Small intestine (tissue), 7 donors: ENCODE measurements around the gene DES. TPM values are rescaled to one million over a fixed set of nuclear protein-coding genes. Genes with fewer than 3 reads are reported as not detected.

Experiments used
- DNase-seq, 2 donors: peaks; one replicate each; pipeline versions ENCODE4 v3.0.0 to v3.0.0-alpha.2; 2013
- FAIRE-seq: peaks from 2 replicates; lab custom pipeline; 2012; peaks lifted over from hg19 to GRCh38; lab: Jason Lieb, UNC
- H3K27ac ChIP-seq, 3 donors: one replicate each; pipeline ENCODE4 v1.5.1; 2013; ENCODE audit warnings: low read length in 2 of 3, mild to moderate bottlenecking in 2 of 3, control low read depth in 1 of 3, inconsistent platforms in 1 of 3, low read depth in 1 of 3, moderate library complexity in 1 of 3
- H3K27me3 ChIP-seq, 3 donors: one replicate each; pipeline ENCODE4 v1.6.1; 2013; ENCODE audit warnings: low read length in 3 of 3, inconsistent platforms in 1 of 3; ENCODE audit not compliant: control insufficient read depth in 3 of 3, insufficient read depth in 3 of 3
- H3K36me3 ChIP-seq, 3 donors: one replicate each; pipeline ENCODE4 v1.6.1; 2013; ENCODE audit warnings: low read length in 3 of 3, inconsistent platforms in 1 of 3, low read depth in 1 of 3, mild to moderate bottlenecking in 1 of 3, moderate library complexity in 1 of 3; ENCODE audit not compliant: control insufficient read depth in 3 of 3, insufficient read depth in 2 of 3
- H3K4me1 ChIP-seq, 3 donors: one replicate each; pipeline ENCODE4 v1.6.1; 2013; ENCODE audit warnings: low read length in 2 of 3, inconsistent platforms in 1 of 3, low read depth in 1 of 3, mild to moderate bottlenecking in 1 of 3, moderate library complexity in 1 of 3; ENCODE audit not compliant: control insufficient read depth in 3 of 3, insufficient read depth in 2 of 3
- H3K4me3 ChIP-seq, 3 donors: one replicate each; pipeline ENCODE4 v1.5.1; 2013; ENCODE audit warnings: low read length in 3 of 3, control low read depth in 1 of 3, inconsistent platforms in 1 of 3, low read depth in 1 of 3, mild to moderate bottlenecking in 1 of 3, moderate library complexity in 1 of 3
- H3K9me3 ChIP-seq, 2 donors: one replicate each; pipeline ENCODE4 v1.6.1; 2013; ENCODE audit warnings: low read depth in 1 of 2, low read length in 1 of 2; ENCODE audit not compliant: control insufficient read depth in 2 of 2, insufficient read depth in 1 of 2
- WGBS, 3 donors: extraction: QIAGEN DNeasy Blood & Tissue Kit; methylation state at CpG; one replicate each; pipeline ENCODE4 v1.1.7; 2013; 5-methylcytosine and 5-hydroxymethylcytosine counted together
- polyA plus RNA-seq, 4 donors: library from polyadenylated mRNA; stranded (reverse) in 3 of 4; unstranded in 1 of 4; fragments of 200-250 nt in 3 of 4; fragments of 120-200 nt in 1 of 4; gene quantifications; one replicate each; pipeline versions ENCODE4 v1.2.1 to v1.2.3, GENCODE V29; 2013
- donor health status: healthy with polysubstance abuse.
- donor health status: control.
- donor health status: control.
- donor health status: Bipolar disorder and iron deficiency.
- donor health status: healthy.

Gene DES
- polyA plus RNA-seq, 4 donors, result 24.6 to 178 (median 67.4) TPM

DNA sequence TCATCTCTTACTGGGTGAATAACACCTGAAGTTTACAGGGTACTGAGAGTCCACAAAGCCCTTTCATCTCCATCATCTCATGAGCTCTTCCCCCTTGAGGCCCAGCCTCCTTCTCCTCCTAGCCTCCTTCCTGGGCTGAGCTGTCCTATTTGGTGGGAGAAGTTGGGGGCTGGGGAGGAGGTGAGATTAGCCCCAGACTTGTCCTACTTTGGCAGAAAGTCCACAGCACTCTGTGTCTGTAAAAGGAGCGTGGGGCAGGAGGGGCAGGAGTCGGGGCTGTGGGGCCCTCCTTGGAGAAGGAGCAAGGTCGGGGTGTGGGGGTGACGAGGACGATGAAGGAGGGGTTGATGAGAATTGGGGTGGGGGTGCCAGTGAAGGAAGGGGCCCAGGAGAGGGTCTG is 10.0 kb upstream of the DES start:
- no peak for DNase-seq
- 67 to 91% (median 79%) methylated on average over 5 of the region's 5 CpGs for WGBS, 3 donors

DNA sequence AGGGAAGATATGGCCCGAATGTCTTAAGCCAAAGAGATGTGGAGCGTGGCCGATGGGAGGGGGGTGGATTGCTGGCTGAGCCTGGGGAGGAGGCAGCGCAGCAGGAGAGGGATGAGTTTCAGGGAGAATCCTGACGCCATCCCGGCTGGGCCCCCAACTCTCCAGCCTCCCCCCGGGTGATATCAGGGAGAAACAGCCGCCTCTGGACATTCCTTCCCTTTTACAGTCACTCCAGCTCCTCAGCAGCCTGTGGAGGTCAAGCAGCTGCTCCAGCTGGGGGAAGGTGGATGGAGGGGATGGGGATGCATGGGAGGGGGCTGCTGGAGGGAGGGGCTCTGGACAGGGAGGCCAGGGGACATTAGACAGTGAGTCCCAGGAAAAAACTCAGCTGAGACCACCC is 9.5 kb upstream of the DES start:
- FAIRE-seq (no peak), DNase-seq (no peak)
- no peaks in the 10 kb centered on the region for H3K36me3 ChIP-seq
- peaks cover 0 to 2% of the 10 kb centered on the region in 2 donors for H3K9me3 ChIP-seq
- no peaks in the 10 kb centered on the region for H3K4me1 ChIP-seq
- peaks cover 0 to 4% (median 3%) of the 10 kb centered on the region in 3 donors for H3K27me3 ChIP-seq
- H3K27ac ChIP-seq, result peak overlapping the region in 2 of 3 donors; percentile 52 to 60
- H3K4me3 ChIP-seq, result no peak overlapping the region
- WGBS, 3 donors, result 56 to 82% (median 66%) methylated on average over 8 of the region's 8 CpGs

More for the DNA sequence above, 10.0 kb upstream of the DES start:
- no peak overlapping the region for H3K4me3 ChIP-seq
- H3K27ac ChIP-seq, result peak overlapping the region in 2 of 3 donors; percentile 25 to 33
- peaks cover 0 to 3% (median 2%) of the 10 kb centered on the region in 3 donors for H3K27me3 ChIP-seq
- no peak for FAIRE-seq
- no peaks in the 10 kb centered on the region for H3K4me1 ChIP-seq
- no peaks in the 10 kb centered on the region for H3K36me3 ChIP-seq
- H3K9me3 ChIP-seq, result peaks cover 0 to 2% of the 10 kb centered on the region in 2 donors

DNA sequence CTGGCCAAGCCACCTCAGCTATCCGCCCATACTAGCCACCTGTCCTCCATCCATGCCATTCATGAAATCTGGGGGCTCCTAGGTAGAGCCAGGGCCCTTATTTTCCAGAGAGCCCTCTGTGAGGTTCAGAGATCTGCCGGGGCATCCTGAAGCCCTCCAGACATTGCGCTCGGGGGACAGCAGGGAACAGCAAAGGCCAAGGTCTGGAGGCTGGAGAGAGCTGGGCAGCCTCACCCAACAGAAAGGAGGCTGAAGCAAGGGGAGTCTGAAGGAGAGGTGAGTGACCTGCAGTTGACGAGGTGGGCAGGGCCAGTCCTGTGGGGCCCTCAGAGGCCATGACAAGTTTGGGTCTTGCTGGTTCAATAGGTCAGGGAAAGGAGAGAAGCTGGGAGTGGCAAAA is 8.6 kb upstream of the DES start:
- no peak for FAIRE-seq
- no peak for DNase-seq
- Histone ChIP-seq H3K9me3 (peaks cover 0 to 2% of the 10 kb centered on the region in 2 donors), H3K36me3 (no peaks in the 10 kb centered on the region), H3K4me3 (no peak overlapping the region), H3K27me3 (peaks cover 0 to 7% (median 4%) of the 10 kb centered on the region in 3 donors), H3K4me1 (no peaks in the 10 kb centered on the region), H3K27ac (peak overlapping the region in 2 of 3 donors; percentile 52 to 60)
- 88 to 95% (median 88%) methylated on average over 5 of the region's 5 CpGs for WGBS, 3 donors

DNA sequence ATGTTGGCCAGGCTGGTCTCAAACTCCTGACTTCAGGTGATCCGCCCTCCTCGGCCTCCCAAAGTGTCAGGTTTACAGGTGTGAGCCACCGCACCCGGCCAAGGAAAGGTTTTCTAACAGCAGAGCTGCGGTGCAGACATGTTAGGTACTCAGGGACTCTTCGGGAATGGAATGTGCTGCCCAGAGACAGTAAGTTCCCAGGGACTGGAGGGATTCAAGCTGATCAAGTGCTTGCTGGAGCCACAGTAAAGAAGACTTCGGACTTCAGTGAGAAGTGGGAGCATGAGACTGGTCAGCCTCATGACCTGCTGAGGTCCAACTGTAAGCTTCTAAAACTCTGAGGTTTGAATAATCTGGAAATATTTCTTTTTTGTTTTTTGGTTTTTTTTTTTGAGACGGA is 7.8 kb upstream of the DES start:
- no peak for FAIRE-seq

DNA sequence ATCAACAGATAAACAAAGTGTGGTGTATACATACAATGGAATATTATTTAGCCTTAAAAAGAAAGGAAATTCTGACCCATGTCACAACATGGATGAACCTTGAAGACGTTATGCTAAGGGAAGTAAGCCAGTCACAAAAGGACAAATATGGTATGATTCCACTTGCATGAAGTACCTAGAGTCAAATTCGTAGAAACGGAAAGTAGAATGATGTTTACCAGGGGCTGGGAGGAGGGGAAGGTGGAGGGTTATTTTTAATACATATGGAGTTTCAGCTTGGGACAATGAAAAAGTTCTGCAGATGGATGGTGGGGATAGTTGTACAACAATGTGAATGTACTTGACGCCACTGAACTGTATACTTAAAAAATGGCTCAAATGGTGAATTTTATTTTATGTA is 3.3 kb upstream of the DES start:
- peaks cover 4 to 43% (median 10%) of the 10 kb centered on the region in 3 donors for H3K27me3 ChIP-seq
- DNase-seq (no peak), FAIRE-seq (no peak)
- peaks cover 0 to 2% of the 10 kb centered on the region in 2 donors for H3K9me3 ChIP-seq
- no peaks in the 10 kb centered on the region for H3K36me3 ChIP-seq
- 73 to 75% (median 74%) methylated on average over 4 of the region's 4 CpGs for WGBS, 3 donors
- no peak overlapping the region for H3K27ac ChIP-seq
- H3K4me3 ChIP-seq, result no peak overlapping the region
- H3K4me1 ChIP-seq, result peaks cover 0 to 9% (median 0%) of the 10 kb centered on the region in 3 donors

More for the DNA sequence above, 7.8 kb upstream of the DES start:
- Histone ChIP-seq H3K9me3 (peaks cover 0 to 2% of the 10 kb centered on the region in 2 donors), H3K27me3 (peaks cover 2 to 7% (median 4%) of the 10 kb centered on the region in 3 donors), H3K4me3 (no peak overlapping the region), H3K4me1 (no peaks in the 10 kb centered on the region), H3K27ac (peak overlapping the region in 1 of 3 donors; percentile 50), H3K36me3 (no peaks in the 10 kb centered on the region)
- DNase-seq, result no peak
- WGBS, 3 donors, result 87 to 94% (median 89%) methylated on average over 8 of the region's 8 CpGs

DNA sequence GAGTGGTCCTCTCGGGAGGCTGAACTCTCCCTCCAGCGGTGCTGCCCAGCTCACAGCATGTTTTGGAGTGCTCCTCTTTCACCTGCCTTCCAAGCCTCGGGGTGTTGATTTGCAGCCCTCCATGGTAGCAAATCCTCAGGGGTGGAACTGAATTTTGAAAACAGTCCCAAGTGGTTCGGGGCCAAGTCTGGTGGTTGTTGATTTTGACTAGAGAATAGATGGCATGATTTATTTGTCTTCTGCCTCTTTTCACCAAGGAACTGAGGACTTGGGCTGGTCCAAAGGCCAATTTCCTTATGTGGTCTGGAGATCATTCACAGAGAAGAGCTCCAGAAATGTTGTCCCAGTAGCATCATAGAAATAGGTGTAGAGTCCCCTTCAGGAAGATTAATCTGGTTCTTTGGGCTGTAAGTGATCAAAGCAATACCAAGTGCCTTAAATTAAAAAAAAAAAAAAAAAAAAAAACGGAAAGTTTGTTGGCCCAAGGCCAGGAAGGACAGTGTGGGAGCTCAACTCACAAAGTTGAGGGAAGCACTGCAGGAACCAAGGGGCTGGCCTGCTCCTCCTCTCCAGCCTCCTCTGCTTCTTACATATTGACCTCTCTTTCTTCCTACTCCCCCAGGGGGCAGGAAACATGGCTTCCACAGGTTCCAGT is 2.5 kb upstream of the DES start:
- DNase-seq (no peak), FAIRE-seq (no peak)
- Histone ChIP-seq H3K36me3 (peaks cover 0 to 4% (median 0%) of the 10 kb centered on the region in 3 donors), H3K4me3 (no peak overlapping the region), H3K9me3 (peaks cover 0 to 2% of the 10 kb centered on the region in 2 donors), H3K27me3 (peaks cover 4 to 50% (median 10%) of the 10 kb centered on the region in 3 donors), H3K4me1 (peaks cover 0 to 9% (median 0%) of the 10 kb centered on the region in 3 donors), H3K27ac (peak overlapping the region in 1 of 3 donors; percentile 33)
- 50 to 59% (median 56%) methylated on average over 5 of the region's 5 CpGs for WGBS, 3 donors

DNA sequence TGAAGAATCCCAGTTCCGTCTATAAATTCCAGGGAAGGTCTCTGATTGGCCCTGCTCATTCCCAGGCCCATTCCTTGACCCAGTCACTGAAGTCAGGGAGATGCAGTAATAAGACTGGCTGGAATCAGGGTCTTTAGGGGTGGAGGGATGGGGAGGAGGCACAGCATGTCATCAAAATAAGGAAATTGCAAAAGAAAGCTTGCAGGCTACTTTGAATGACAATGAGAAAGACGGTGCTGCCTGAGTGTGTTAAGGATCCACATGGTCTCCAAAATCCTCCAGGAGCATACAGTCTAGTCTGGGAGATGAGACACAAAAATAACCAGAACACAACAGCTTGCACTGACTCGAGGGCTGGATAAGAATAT is 2.0 kb upstream of the DES start:
- WGBS, 3 donors, result 46 to 53% (median 49%) methylated on average over 3 of the region's 3 CpGs
- Histone ChIP-seq H3K27me3 (peaks cover 4 to 56% (median 10%) of the 10 kb centered on the region in 3 donors), H3K27ac (peak overlapping the region in 1 of 3 donors; percentile 17), H3K36me3 (peaks cover 0 to 9% (median 0%) of the 10 kb centered on the region in 3 donors), H3K4me1 (peaks cover 0 to 9% (median 0%) of the 10 kb centered on the region in 3 donors), H3K4me3 (no peak overlapping the region), H3K9me3 (peaks cover 0 to 2% of the 10 kb centered on the region in 2 donors)
- FAIRE-seq, result no peak
- no peak for DNase-seq

DNA sequence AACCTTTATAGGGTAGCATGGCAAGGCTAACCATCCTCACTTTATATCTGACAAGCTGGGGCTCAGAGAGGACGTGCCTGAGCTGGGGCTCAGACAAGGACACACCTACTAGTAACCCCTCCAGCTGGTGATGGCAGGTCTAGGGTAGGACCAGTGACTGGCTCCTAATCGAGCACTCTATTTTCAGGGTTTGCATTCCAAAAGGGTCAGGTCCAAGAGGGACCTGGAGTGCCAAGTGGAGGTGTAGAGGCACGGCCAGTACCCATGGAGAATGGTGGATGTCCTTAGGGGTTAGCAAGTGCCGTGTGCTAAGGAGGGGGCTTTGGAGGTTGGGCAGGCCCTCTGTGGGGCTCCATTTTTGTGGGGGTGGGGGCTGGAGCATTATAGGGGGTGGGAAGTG is 1.2 kb upstream of the DES start:
- 70 to 88% (median 82%) methylated on average over 4 of the region's 4 CpGs for WGBS, 3 donors
- H3K27ac ChIP-seq, result peak overlapping the region in 1 of 3 donors; percentile 44
- H3K4me1 ChIP-seq, result peaks cover 0 to 9% (median 0%) of the 10 kb centered on the region in 3 donors
- H3K27me3 ChIP-seq, result peaks cover 4 to 58% (median 8%) of the 10 kb centered on the region in 3 donors
- H3K36me3 ChIP-seq, result peaks cover 0 to 11% (median 0%) of the 10 kb centered on the region in 3 donors
- DNase-seq (no peak), FAIRE-seq (no peak)
- H3K4me3 ChIP-seq, result no peak overlapping the region
- H3K9me3 ChIP-seq, result peaks cover 0 to 2% of the 10 kb centered on the region in 2 donors
